ENCODE measurements around the gene ERC2.
"Not testable (repeated sequence)": the region's sequence is repeated elsewhere in the genome, so short reads cannot be mapped to it uniquely, and the experiment has no call there.

The ERC2 gene

GRCh38 chr3:56468184-56469106 lies at the start of gene ERC2:
Gene ERC2 (minus strand): TSS chr3:56468467.
- Histone ChIP-seq H3K4me1 (ENCODE audit: insufficient read depth, low read length, severe bottlenecking) (no peaks in the 10 kb centered on the region), H3K4me3 (ENCODE audit: low read depth, low read length, poor library complexity, severe bottlenecking) (no peak within 1 kb of the TSS), H3K27ac (ENCODE audit: low read depth, low read length, poor library complexity, severe bottlenecking) (no peak within 1 kb of the TSS), H3K4me2 (ENCODE audit: low read length) (no peak within 1 kb of the TSS), H4K20me1 (ENCODE audit: insufficient read depth, low read length) (no peaks in the 10 kb centered on the region), H3F3A (ENCODE audit: insufficient read depth, low read length) (no peaks in the 10 kb centered on the region), H2AFZ (ENCODE audit: low read length) (no peak within 1 kb of the TSS), H3K27me3 (ENCODE audit: insufficient read depth, low read length) (no peaks in the 10 kb centered on the region), H3K9ac (ENCODE audit: low read length) (no peak within 1 kb of the TSS), H3K9me2 (ENCODE audit: low read depth, low read length) (no peaks in the 10 kb centered on the region), H3K79me2 (ENCODE audit: insufficient read depth, low read length) (no peaks in the 10 kb centered on the region), H3K9me3 (ENCODE audit: low read length) (no peaks in the 10 kb centered on the region), H3K36me3 (ENCODE audit: insufficient read depth, low read length) (no peaks in the 10 kb centered on the region)
- TF ChIP-seq, protein P1, sequence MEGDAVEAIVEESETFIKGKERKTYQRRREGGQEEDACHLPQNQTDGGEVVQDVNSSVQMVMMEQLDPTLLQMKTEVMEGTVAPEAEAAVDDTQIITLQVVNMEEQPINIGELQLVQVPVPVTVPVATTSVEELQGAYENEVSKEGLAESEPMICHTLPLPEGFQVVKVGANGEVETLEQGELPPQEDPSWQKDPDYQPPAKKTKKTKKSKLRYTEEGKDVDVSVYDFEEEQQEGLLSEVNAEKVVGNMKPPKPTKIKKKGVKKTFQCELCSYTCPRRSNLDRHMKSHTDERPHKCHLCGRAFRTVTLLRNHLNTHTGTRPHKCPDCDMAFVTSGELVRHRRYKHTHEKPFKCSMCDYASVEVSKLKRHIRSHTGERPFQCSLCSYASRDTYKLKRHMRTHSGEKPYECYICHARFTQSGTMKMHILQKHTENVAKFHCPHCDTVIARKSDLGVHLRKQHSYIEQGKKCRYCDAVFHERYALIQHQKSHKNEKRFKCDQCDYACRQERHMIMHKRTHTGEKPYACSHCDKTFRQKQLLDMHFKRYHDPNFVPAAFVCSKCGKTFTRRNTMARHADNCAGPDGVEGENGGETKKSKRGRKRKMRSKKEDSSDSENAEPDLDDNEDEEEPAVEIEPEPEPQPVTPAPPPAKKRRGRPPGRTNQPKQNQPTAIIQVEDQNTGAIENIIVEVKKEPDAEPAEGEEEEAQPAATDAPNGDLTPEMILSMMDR (IDR thresholded peaks at IDR 0.05; ENCODE audit: low read length) = no peak
- no peak for TF ChIP-seq EZH2 (IDR thresholded peaks at IDR 0.05; ENCODE audit: borderline replicate concordance, low read length)

- Histone ChIP-seq H3K27ac (ENCODE audit: low read depth, low read length, poor library complexity, severe bottlenecking) (no peak overlapping the region), H3K4me2 (ENCODE audit: low read length) (no peak overlapping the region), H3F3A (ENCODE audit: insufficient read depth, low read length) (no peaks in the 10 kb centered on the region), H3K4me3 (ENCODE audit: low read depth, low read length, poor library complexity, severe bottlenecking) (no peak overlapping the region), H2AFZ (ENCODE audit: low read length) (no peak overlapping the region), H3K27me3 (ENCODE audit: insufficient read depth, low read length) (no peaks in the 10 kb centered on the region), H3K9me3 (ENCODE audit: low read length) (no peaks in the 10 kb centered on the region), H4K20me1 (ENCODE audit: insufficient read depth, low read length) (no peaks in the 10 kb centered on the region), H3K36me3 (ENCODE audit: insufficient read depth, low read length) (no peaks in the 10 kb centered on the region), H3K79me2 (ENCODE audit: insufficient read depth, low read length) (no peaks in the 10 kb centered on the region), H3K4me1 (ENCODE audit: insufficient read depth, low read length, severe bottlenecking) (no peaks in the 10 kb centered on the region), H3K9me2 (ENCODE audit: low read depth, low read length) (no peaks in the 10 kb centered on the region), H3K9ac (ENCODE audit: low read length) (no peak overlapping the region)
- no peak for TF ChIP-seq EZH2 (IDR thresholded peaks at IDR 0.05; ENCODE audit: borderline replicate concordance, low read length)
- TF ChIP-seq, protein P1 (IDR thresholded peaks at IDR 0.05; ENCODE audit: low read length) = no peak
Measured at GRCh38 chr3:56502738-56503137, 34.5 kb upstream of the ERC2 start.

GRCh38 chr3:56496376-56496775 lies 28.1 kb upstream of the ERC2 start:
- not testable (repeated sequence) for H3K9me3 ChIP-seq (ENCODE audit: low read length); H3K4me3 ChIP-seq (ENCODE audit: low read depth, low read length, poor library complexity, severe bottlenecking); H3K79me2 ChIP-seq (ENCODE audit: insufficient read depth, low read length); H3K27ac ChIP-seq (ENCODE audit: low read depth, low read length, poor library complexity, severe bottlenecking); H3K27me3 ChIP-seq (ENCODE audit: insufficient read depth, low read length); H2AFZ ChIP-seq (ENCODE audit: low read length); H4K20me1 ChIP-seq (ENCODE audit: insufficient read depth, low read length); H3F3A ChIP-seq (ENCODE audit: insufficient read depth, low read length); H3K9ac ChIP-seq (ENCODE audit: low read length); H3K4me2 ChIP-seq (ENCODE audit: low read length); H3K4me1 ChIP-seq (ENCODE audit: insufficient read depth, low read length, severe bottlenecking); H3K36me3 ChIP-seq (ENCODE audit: insufficient read depth, low read length); H3K9me2 ChIP-seq (ENCODE audit: low read depth, low read length)
